Naive thymus-derived CD8-positive, alpha-beta T cell (primary cell): Measurements from ENCODE around the gene RAB28. TPM values are rescaled to one million over a fixed set of nuclear protein-coding genes. Genes with fewer than 3 reads are reported as not detected.

Experiments used
- ATAC-seq, 2 donors: fragments of 150-1000 bp; cut with Tn5 transposase in 1 of 2; sonication (Bioruptor Pico), chemical (Tn5 transposase) in 1 of 2; 1 replicate in 1 of 2; 2 replicates in 1 of 2; pipeline ENCODE4 v1.10.0; 2021; ENCODE audit warnings: mild to moderate bottlenecking in 2 of 2, moderate library complexity in 2 of 2
- POLR2A ChIA-PET: fragments of 350-600 bp; sonication (Branson Sonifier 250); formaldehyde crosslinking; loops from one replicate; lab custom pipeline; 2021; ENCODE audit warnings: antibody characterized with exemption; lab: Charles Lee
- DNase-seq, 10 donors: peaks; one replicate each; pipeline versions ENCODE4 v3.0.0 to v3.0.0-alpha.2; 2020 to 2022
- H3K27ac Mint-ChIP-seq, 10 donors: one replicate each; pipeline ENCODE4 v1.8.0; 2020 to 2022; ENCODE audit warnings: mild to moderate bottlenecking in 10 of 10, mixed read lengths in 10 of 10, moderate library complexity in 4 of 10, inconsistent platforms in 1 of 10
- H3K27me3 Mint-ChIP-seq, 5 donors: one replicate each; pipeline ENCODE4 v1.8.0; 2021 to 2022; ENCODE audit warnings: mixed read lengths in 5 of 5
- H3K36me3 Mint-ChIP-seq, 3 donors: one replicate each; pipeline ENCODE4 v1.8.0; 2020 to 2022; ENCODE audit warnings: mixed read lengths in 3 of 3, mild to moderate bottlenecking in 2 of 3, inconsistent platforms in 1 of 3
- H3K4me1 Mint-ChIP-seq, 4 donors: one replicate each; pipeline ENCODE4 v1.8.0; 2021 to 2022; ENCODE audit warnings: mixed read lengths in 4 of 4
- H3K4me3 Mint-ChIP-seq, 10 donors: one replicate each; pipeline ENCODE4 v1.8.0; 2020 to 2022; ENCODE audit warnings: mild to moderate bottlenecking in 10 of 10, mixed read lengths in 10 of 10, moderate library complexity in 6 of 10, inconsistent platforms in 1 of 10
- H3K9me3 Mint-ChIP-seq, 9 donors: one replicate each; pipeline ENCODE4 v1.8.0; 2020 to 2022; ENCODE audit warnings: mixed read lengths in 9 of 9, mild to moderate bottlenecking in 3 of 9, inconsistent platforms in 1 of 9, moderate library complexity in 1 of 9
- polyA plus RNA-seq, 3 donors: library from polyadenylated mRNA; unstranded; fragments of 300-500 nt; fragmentation: Illumina TruSeq; gene quantifications; one replicate each; pipeline ENCODE4 v1.2.3, GENCODE V29; 2021
- total RNA-seq, 8 experiments: library from RNA in 2 of 8; stranded (reverse) in 2 of 8; gene quantifications; one replicate each; pipeline ENCODE4 v1.2.3 and lab custom pipeline; 2021 to 2026

Gene RAB28
- total and polyA plus RNA-seq, 5 experiments from 2014 or later, result 12.9 to 14.5 (median 13.8) TPM

- H3K27ac Mint-ChIP-seq, result peak overlapping the region in 1 of 10 donors; percentile 77
- peak overlapping the region in 3 of 10 donors; percentile 13 to 50 (median 28) for H3K4me3 Mint-ChIP-seq
Measured at GRCh38 chr4:13523591-13524503, 39.7 kb upstream of the RAB28 start.

GRCh38 chr4:13523105-13523477 is 39.0 kb upstream of the RAB28 start:
- peaks cover 0 to 19% (median 5%) of the 10 kb centered on the region in 9 donors for H3K9me3 Mint-ChIP-seq
- H3K27me3 Mint-ChIP-seq, result peaks cover 42 to 88% (median 66%) of the 10 kb centered on the region in 5 donors
- peak overlapping the region in 1 of 10 donors; percentile 73 for H3K27ac Mint-ChIP-seq
- H3K36me3 Mint-ChIP-seq, result peaks cover 6 to 10% (median 7%) of the 10 kb centered on the region in 3 donors
- DNase-seq (no peak), ATAC-seq (peak in 1 of 2 donors; percentile 20)
- H3K4me1 Mint-ChIP-seq, result peaks cover 7 to 26% (median 18%) of the 10 kb centered on the region in 4 donors
- H3K4me3 Mint-ChIP-seq, result peak overlapping the region in 8 of 10 donors; percentile 22 to 65 (median 46)
- POLR2A ChIA-PET, result no interaction called here

More at GRCh38 chr4:13523591-13524503, 39.7 kb upstream of the RAB28 start:
- Mint-ChIP-seq H3K27me3 (peaks cover 46 to 96% (median 71%) of the 10 kb centered on the region in 5 donors), H3K4me1 (peaks cover 7 to 33% (median 25%) of the 10 kb centered on the region in 4 donors), H3K36me3 (peaks cover 6 to 10% (median 7%) of the 10 kb centered on the region in 3 donors), H3K9me3 (peaks cover 0 to 19% (median 5%) of the 10 kb centered on the region in 9 donors)
- POLR2A ChIA-PET, result no interaction called here
- DNase-seq (no peak), ATAC-seq (no peak)

DNA sequence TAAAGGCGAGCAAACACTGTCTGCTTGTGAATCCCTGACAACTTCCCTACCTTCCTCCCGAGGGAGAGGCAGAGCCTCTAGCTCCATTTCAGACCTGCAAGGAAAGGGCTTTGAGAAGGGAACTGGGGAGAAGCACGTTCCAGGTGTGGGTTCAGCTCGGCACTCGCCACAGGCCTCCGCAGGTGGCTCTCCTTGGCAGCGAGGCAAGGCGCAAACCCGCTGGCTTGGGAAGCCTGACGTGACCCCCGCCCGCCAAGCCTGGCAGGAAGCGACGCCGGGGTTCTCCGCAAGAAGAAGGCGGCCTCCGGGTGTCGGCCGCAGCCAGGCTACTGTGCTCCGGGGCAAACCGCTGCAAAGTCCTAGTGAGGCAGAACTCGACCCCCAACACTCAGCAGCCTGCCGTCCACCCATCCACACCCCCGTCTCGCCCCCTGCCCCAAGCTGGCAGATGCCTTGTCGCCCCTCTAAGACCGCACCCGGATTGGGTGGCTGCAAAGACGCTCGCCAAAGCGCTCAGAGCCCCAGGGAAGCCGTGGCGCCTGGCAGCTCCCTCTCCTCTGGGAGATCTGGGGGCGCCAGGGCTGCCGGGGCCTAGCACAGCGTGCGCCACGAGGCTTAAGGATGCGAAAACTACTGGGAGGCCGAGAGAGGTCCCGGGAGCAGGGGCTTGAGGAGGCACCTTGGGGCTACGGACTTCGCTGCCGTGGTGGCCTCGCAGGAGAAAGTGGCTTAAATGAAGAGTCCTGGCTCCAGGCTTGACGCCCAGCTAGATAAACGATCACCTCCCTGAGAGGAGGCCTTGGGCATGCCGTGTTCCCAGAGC is 38.4 kb upstream of the RAB28 start:
- H3K27me3 Mint-ChIP-seq, result peaks cover 40 to 84% (median 65%) of the 10 kb centered on the region in 5 donors
- DNase-seq, result no peak
- peak; percentile 44 to 49 for ATAC-seq
- peaks cover 7 to 24% (median 15%) of the 10 kb centered on the region in 4 donors for H3K4me1 Mint-ChIP-seq
- H3K9me3 Mint-ChIP-seq, result peaks cover 0 to 19% (median 5%) of the 10 kb centered on the region in 9 donors
- H3K4me3 Mint-ChIP-seq, result peak overlapping the region in 9 of 10 donors; percentile 8 to 65 (median 30)
- H3K36me3 Mint-ChIP-seq, result peaks cover 6 to 10% (median 7%) of the 10 kb centered on the region in 3 donors
- peak overlapping the region in 1 of 10 donors; percentile 73 for H3K27ac Mint-ChIP-seq
- POLR2A ChIA-PET, result no interaction called here

GRCh38 chr4:13521047-13521446 is 36.9 kb upstream of the RAB28 start:
- Mint-ChIP-seq H3K27me3 (peaks cover 36 to 70% (median 51%) of the 10 kb centered on the region in 5 donors), H3K4me3 (no peak overlapping the region), H3K27ac (no peak overlapping the region), H3K4me1 (peaks cover 5 to 18% (median 10%) of the 10 kb centered on the region in 4 donors), H3K9me3 (peaks cover 0 to 19% (median 4%) of the 10 kb centered on the region in 9 donors), H3K36me3 (peaks cover 5 to 8% (median 6%) of the 10 kb centered on the region in 3 donors)
- POLR2A ChIA-PET, result no interaction called here
- no peak for ATAC-seq
- no peak for DNase-seq

GRCh38 chr4:13516315-13516860 is 32.2 kb upstream of the RAB28 start:
- DNase-seq, result no peak
- no peak for ATAC-seq
- Mint-ChIP-seq H3K27me3 (peaks cover 25 to 57% (median 26%) of the 10 kb centered on the region in 5 donors), H3K27ac (no peak overlapping the region), H3K4me1 (no peaks in the 10 kb centered on the region), H3K4me3 (no peak overlapping the region), H3K36me3 (no peaks in the 10 kb centered on the region), H3K9me3 (no peaks in the 10 kb centered on the region)
- POLR2A ChIA-PET, result no interaction called here

DNA sequence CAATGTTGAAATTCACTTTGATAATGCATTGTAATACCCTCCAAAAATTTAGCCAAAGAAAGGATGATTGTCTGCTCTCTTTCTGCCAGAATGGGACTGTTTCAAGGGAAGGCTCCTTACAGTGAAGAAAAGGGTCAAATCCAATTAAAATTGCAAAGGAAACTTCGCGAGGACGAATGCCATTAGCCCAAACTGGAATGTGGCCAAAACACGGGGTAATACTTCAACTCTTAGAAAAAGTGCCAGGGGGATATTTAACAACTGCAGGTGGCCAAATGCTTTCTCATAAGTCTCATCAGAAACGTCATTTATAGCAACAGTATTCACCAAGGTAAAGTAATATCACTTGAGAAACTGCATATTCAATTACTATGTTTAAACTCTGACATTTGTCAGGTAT is 31.1 kb upstream of the RAB28 start:
- Mint-ChIP-seq H3K27ac (no peak overlapping the region), H3K4me1 (no peaks in the 10 kb centered on the region), H3K9me3 (no peaks in the 10 kb centered on the region), H3K27me3 (peaks cover 21 to 48% (median 24%) of the 10 kb centered on the region in 5 donors), H3K4me3 (no peak overlapping the region), H3K36me3 (no peaks in the 10 kb centered on the region)
- no peak for ATAC-seq
- DNase-seq, result no peak
- POLR2A ChIA-PET, result no interaction called here

- H3K27me3 Mint-ChIP-seq, result peaks cover 18 to 47% (median 24%) of the 10 kb centered on the region in 5 donors
- H3K9me3 Mint-ChIP-seq, result no peaks in the 10 kb centered on the region
- ATAC-seq (no peak), DNase-seq (no peak)
- H3K27ac Mint-ChIP-seq, result no peak overlapping the region
- no peaks in the 10 kb centered on the region for H3K4me1 Mint-ChIP-seq
- no peaks in the 10 kb centered on the region for H3K36me3 Mint-ChIP-seq
- no peak overlapping the region for H3K4me3 Mint-ChIP-seq
- POLR2A ChIA-PET, result no interaction called here
Measured at GRCh38 chr4:13514722-13515121, 30.6 kb upstream of the RAB28 start.

- no peak overlapping the region for H3K4me3 Mint-ChIP-seq
- peaks cover 15 to 31% (median 21%) of the 10 kb centered on the region in 5 donors for H3K27me3 Mint-ChIP-seq
- no peaks in the 10 kb centered on the region for H3K36me3 Mint-ChIP-seq
- H3K27ac Mint-ChIP-seq, result no peak overlapping the region
- H3K9me3 Mint-ChIP-seq, result peaks cover 0 to 4% (median 0%) of the 10 kb centered on the region in 9 donors
- POLR2A ChIA-PET, result no interaction called here
- H3K4me1 Mint-ChIP-seq, result no peaks in the 10 kb centered on the region
- no peak for ATAC-seq
- DNase-seq, result no peak
Measured at GRCh38 chr4:13511101-13511500, 27.0 kb upstream of the RAB28 start.

GRCh38 chr4:13509442-13509841 is 25.3 kb upstream of the RAB28 start:
- POLR2A ChIA-PET, result no interaction called here
- ATAC-seq, result no peak
- Mint-ChIP-seq H3K4me3 (no peak overlapping the region), H3K36me3 (no peaks in the 10 kb centered on the region), H3K27ac (no peak overlapping the region), H3K4me1 (no peaks in the 10 kb centered on the region), H3K9me3 (peaks cover 0 to 4% (median 0%) of the 10 kb centered on the region in 9 donors), H3K27me3 (peaks cover 14 to 30% (median 22%) of the 10 kb centered on the region in 5 donors)
- no peak for DNase-seq

GRCh38 chr4:13504374-13504773 is 20.2 kb upstream of the RAB28 start:
- Mint-ChIP-seq H3K4me3 (no peak overlapping the region), H3K27me3 (peaks cover 5 to 33% (median 20%) of the 10 kb centered on the region in 5 donors), H3K27ac (no peak overlapping the region), H3K36me3 (no peaks in the 10 kb centered on the region), H3K4me1 (no peaks in the 10 kb centered on the region), H3K9me3 (peaks cover 0 to 4% (median 0%) of the 10 kb centered on the region in 9 donors)
- POLR2A ChIA-PET, result no interaction called here
- ATAC-seq, result no peak
- no peak for DNase-seq

- POLR2A ChIA-PET, result no interaction called here
- peaks cover 0 to 9% (median 0%) of the 10 kb centered on the region in 9 donors for H3K9me3 Mint-ChIP-seq
- no peaks in the 10 kb centered on the region for H3K4me1 Mint-ChIP-seq
- no peak for ATAC-seq
- peaks cover 0 to 6% (median 0%) of the 10 kb centered on the region in 3 donors for H3K36me3 Mint-ChIP-seq
- peaks cover 7 to 55% (median 31%) of the 10 kb centered on the region in 5 donors for H3K27me3 Mint-ChIP-seq
- no peak overlapping the region for H3K4me3 Mint-ChIP-seq
- DNase-seq, result no peak
- H3K27ac Mint-ChIP-seq, result no peak overlapping the region
Measured at GRCh38 chr4:13498469-13498868, 14.3 kb upstream of the RAB28 start.

DNA sequence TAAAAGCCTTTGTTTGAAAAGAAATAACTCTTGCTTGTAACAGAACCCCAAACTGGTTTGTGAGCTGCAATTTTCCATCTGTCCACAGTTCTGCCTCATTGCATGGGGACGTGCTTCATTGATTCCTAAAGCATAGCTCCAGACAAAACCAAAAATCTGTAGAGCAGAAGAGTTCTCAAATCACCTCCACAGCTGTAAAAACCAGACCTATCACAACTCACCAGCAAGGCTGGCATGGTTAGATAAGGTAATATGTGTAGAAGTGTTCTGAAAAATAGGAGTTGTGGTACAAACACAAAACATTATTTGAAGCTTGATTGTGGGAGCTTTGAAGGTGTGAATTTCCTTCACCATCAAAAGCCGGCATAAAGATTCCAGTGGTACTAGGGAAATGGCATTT is 12.5 kb upstream of the RAB28 start:
- Mint-ChIP-seq H3K4me1 (no peaks in the 10 kb centered on the region), H3K27me3 (peaks cover 7 to 53% (median 36%) of the 10 kb centered on the region in 5 donors), H3K36me3 (peaks cover 0 to 6% (median 0%) of the 10 kb centered on the region in 3 donors), H3K27ac (no peak overlapping the region), H3K9me3 (peaks cover 0 to 9% (median 0%) of the 10 kb centered on the region in 9 donors), H3K4me3 (no peak overlapping the region)
- DNase-seq (no peak), ATAC-seq (no peak)
- POLR2A ChIA-PET, result no interaction called here
